ENCODE measurements around the gene SERPINA1.
"Not testable (repeated sequence)": the region's sequence is repeated elsewhere in the genome, so short reads cannot be mapped to it uniquely, and the experiment has no call there.

SERPINA1 gene

DNA sequence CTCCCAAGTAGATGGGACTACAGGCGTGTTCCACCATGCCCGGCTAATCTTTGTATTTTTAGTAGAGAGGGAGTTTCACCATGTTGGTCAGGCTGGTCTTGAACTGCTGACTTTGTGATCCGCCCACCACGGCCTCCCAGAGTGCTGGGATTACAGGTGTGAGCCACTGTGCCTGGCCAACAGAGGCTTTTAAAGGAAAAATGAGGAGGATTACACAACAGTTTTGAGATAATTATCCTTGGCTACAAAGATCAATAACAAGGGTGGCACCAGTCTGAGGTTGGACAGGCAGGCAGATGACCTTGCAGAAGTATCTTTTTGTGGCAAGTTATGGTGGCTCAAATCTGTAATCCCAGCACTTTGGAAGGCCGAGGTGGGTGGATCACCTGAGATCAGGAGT lies 21.0 kb upstream of the SERPINA1 start:
- H3K36me3 ChIP-seq (ENCODE audit: control insufficient read depth, insufficient read depth, low read length, severe bottlenecking) = not testable (repeated sequence)

GRCh38 chr14:94408546-94409095 lies 20.2 kb upstream of the SERPINA1 start:
- H3K4me3 ChIP-seq (ENCODE audit: low read length) = no peak overlapping the region
- no peaks in the 10 kb centered on the region for H3K36me3 ChIP-seq (ENCODE audit: control insufficient read depth, insufficient read depth, low read length, severe bottlenecking)
- H3K9ac ChIP-seq (ENCODE audit: low read length) = no peak overlapping the region
- H3K27me3 ChIP-seq (replicated peaks; ENCODE audit: control insufficient read depth, insufficient read depth, low read length) = peaks cover 6% of the 10 kb centered on the region
- H3K4me1 ChIP-seq (ENCODE audit: control insufficient read depth, insufficient read depth, low read length) = no peaks in the 10 kb centered on the region
- DNase-seq (ENCODE audit: low read depth) = peak; percentile 68
- peaks cover 3% of the 10 kb centered on the region for H3K9me3 ChIP-seq (ENCODE audit: control insufficient read depth, low read length)

More for the DNA sequence above, 21.0 kb upstream of the SERPINA1 start:
- not testable (repeated sequence) for H3K27me3 ChIP-seq (replicated peaks; ENCODE audit: control insufficient read depth, insufficient read depth, low read length); H3K4me1 ChIP-seq (ENCODE audit: control insufficient read depth, insufficient read depth, low read length); H3K9me3 ChIP-seq (ENCODE audit: control insufficient read depth, low read length); H3K4me3 ChIP-seq (ENCODE audit: low read length); H3K9ac ChIP-seq (ENCODE audit: low read length); DNase-seq (ENCODE audit: low read depth)

DNA sequence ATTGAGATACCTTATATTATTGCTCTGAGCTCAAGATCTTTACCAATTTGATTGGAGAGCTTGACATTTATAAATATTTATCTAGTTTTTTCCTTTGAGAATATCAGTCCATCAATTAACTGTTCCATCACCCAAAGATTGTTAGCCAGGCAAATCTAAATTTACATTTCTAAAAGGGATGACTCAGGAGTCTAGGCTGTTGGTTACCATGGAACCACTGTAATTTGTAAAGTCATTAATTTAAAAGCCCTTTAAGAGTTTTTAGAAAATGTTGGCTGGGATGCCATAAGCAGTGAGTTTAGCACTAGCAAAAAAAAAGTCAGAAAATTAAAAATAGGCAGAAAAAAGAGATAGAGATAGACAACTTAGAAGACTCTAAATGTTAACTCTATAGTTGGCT lies 19.5 kb upstream of the SERPINA1 start:
- H3K4me3 ChIP-seq (ENCODE audit: low read length) = no peak overlapping the region
- no peaks in the 10 kb centered on the region for H3K4me1 ChIP-seq (ENCODE audit: control insufficient read depth, insufficient read depth, low read length)
- DNase-seq (ENCODE audit: low read depth) = peak; percentile 48

DNA sequence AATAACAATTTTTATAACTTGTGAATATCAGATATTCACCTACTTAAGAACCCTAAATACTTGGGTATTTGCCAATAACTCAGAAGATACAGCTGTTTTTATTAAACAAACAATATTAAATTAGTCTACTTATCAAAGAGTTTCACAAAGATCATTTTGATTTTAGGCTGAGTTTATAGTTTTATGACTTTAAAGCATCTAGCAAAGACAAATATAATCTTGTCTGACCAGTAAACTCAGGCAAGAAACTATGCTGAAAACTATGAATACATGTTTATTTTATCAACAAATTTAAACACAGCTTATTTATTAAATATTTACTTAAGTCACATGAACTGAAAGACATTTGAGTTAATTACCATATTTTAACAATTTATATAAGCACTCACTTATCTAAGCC lies 18.5 kb upstream of the SERPINA1 start:
- Histone ChIP-seq H3K4me1 (ENCODE audit: control insufficient read depth, insufficient read depth, low read length) (no peaks in the 10 kb centered on the region), H3K27me3 (replicated peaks; ENCODE audit: control insufficient read depth, insufficient read depth, low read length) (no peaks in the 10 kb centered on the region), H3K9me3 (ENCODE audit: control insufficient read depth, low read length) (peaks cover 3% of the 10 kb centered on the region), H3K9ac (ENCODE audit: low read length) (no peak overlapping the region), H3K4me3 (ENCODE audit: low read length) (no peak overlapping the region), H3K36me3 (ENCODE audit: control insufficient read depth, insufficient read depth, low read length, severe bottlenecking) (no peaks in the 10 kb centered on the region)
- no peak for DNase-seq (ENCODE audit: low read depth)

More for the DNA sequence above, 19.5 kb upstream of the SERPINA1 start:
- H3K36me3 ChIP-seq (ENCODE audit: control insufficient read depth, insufficient read depth, low read length, severe bottlenecking) = no peaks in the 10 kb centered on the region
- H3K9ac ChIP-seq (ENCODE audit: low read length) = no peak overlapping the region
- H3K27me3 ChIP-seq (replicated peaks; ENCODE audit: control insufficient read depth, insufficient read depth, low read length) = peaks cover 6% of the 10 kb centered on the region
- peaks cover 3% of the 10 kb centered on the region for H3K9me3 ChIP-seq (ENCODE audit: control insufficient read depth, low read length)

- Histone ChIP-seq H3K4me3 (ENCODE audit: low read length) (no peak overlapping the region), H3K36me3 (ENCODE audit: control insufficient read depth, insufficient read depth, low read length, severe bottlenecking) (no peaks in the 10 kb centered on the region), H3K9ac (ENCODE audit: low read length) (no peak overlapping the region), H3K4me1 (ENCODE audit: control insufficient read depth, insufficient read depth, low read length) (no peaks in the 10 kb centered on the region), H3K27me3 (replicated peaks; ENCODE audit: control insufficient read depth, insufficient read depth, low read length) (no peaks in the 10 kb centered on the region), H3K9me3 (ENCODE audit: control insufficient read depth, low read length) (no peaks in the 10 kb centered on the region)
- no peak for DNase-seq (ENCODE audit: low read depth)
Measured at GRCh38 chr14:94405486-94405885, 17.1 kb upstream of the SERPINA1 start.

DNA sequence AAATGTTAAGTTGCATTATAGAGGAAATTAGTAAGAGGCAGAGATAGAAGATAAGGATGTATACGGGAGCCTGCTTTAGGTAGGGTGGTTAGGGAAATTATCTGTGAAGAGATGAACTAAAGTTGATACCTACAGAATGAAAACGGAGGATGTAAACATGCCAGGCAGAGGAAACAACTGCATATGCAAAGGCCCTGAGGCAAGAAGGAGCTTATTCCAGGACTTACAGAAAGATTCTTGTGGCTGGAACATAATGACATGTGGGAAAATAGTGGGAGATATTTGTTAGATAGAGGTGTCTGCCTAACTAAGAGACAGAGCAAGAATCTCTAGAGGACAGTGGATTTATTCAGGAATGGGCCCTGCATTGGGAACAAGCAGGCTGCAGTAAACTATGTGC lies 16.2 kb upstream of the SERPINA1 start:
- no peaks in the 10 kb centered on the region for H3K9me3 ChIP-seq (ENCODE audit: control insufficient read depth, low read length)
- H3K4me1 ChIP-seq (ENCODE audit: control insufficient read depth, insufficient read depth, low read length) = no peaks in the 10 kb centered on the region
- no peak for DNase-seq (ENCODE audit: low read depth)

GRCh38 chr14:94403312-94403932 lies 15.0 kb upstream of the SERPINA1 start:
- no peaks in the 10 kb centered on the region for H3K36me3 ChIP-seq (ENCODE audit: control insufficient read depth, insufficient read depth, low read length, severe bottlenecking)
- DNase-seq (ENCODE audit: low read depth) = peak; percentile 35
- H3K9ac ChIP-seq (ENCODE audit: low read length) = no peak overlapping the region
- H3K4me3 ChIP-seq (ENCODE audit: low read length) = no peak overlapping the region
- no peaks in the 10 kb centered on the region for H3K9me3 ChIP-seq (ENCODE audit: control insufficient read depth, low read length)
- H3K27me3 ChIP-seq (replicated peaks; ENCODE audit: control insufficient read depth, insufficient read depth, low read length) = no peaks in the 10 kb centered on the region
- H3K4me1 ChIP-seq (ENCODE audit: control insufficient read depth, insufficient read depth, low read length) = no peaks in the 10 kb centered on the region

More for the DNA sequence above, 16.2 kb upstream of the SERPINA1 start:
- Histone ChIP-seq H3K27me3 (replicated peaks; ENCODE audit: control insufficient read depth, insufficient read depth, low read length) (no peaks in the 10 kb centered on the region), H3K4me3 (ENCODE audit: low read length) (no peak overlapping the region), H3K9ac (ENCODE audit: low read length) (no peak overlapping the region), H3K36me3 (ENCODE audit: control insufficient read depth, insufficient read depth, low read length, severe bottlenecking) (no peaks in the 10 kb centered on the region)

- Histone ChIP-seq H3K36me3 (ENCODE audit: control insufficient read depth, insufficient read depth, low read length, severe bottlenecking) (no peaks in the 10 kb centered on the region), H3K9ac (ENCODE audit: low read length) (no peak overlapping the region), H3K27me3 (replicated peaks; ENCODE audit: control insufficient read depth, insufficient read depth, low read length) (no peaks in the 10 kb centered on the region), H3K4me1 (ENCODE audit: control insufficient read depth, insufficient read depth, low read length) (no peaks in the 10 kb centered on the region), H3K9me3 (ENCODE audit: control insufficient read depth, low read length) (no peaks in the 10 kb centered on the region), H3K4me3 (ENCODE audit: low read length) (no peak overlapping the region)
- no peak for DNase-seq (ENCODE audit: low read depth)
Measured at GRCh38 chr14:94401083-94401482, 12.7 kb upstream of the SERPINA1 start.

GRCh38 chr14:94400422-94400841 lies 12.0 kb upstream of the SERPINA1 start:
- no peak overlapping the region for H3K4me3 ChIP-seq (ENCODE audit: low read length)
- H3K27me3 ChIP-seq (replicated peaks; ENCODE audit: control insufficient read depth, insufficient read depth, low read length) = no peaks in the 10 kb centered on the region
- no peaks in the 10 kb centered on the region for H3K36me3 ChIP-seq (ENCODE audit: control insufficient read depth, insufficient read depth, low read length, severe bottlenecking)
- peaks cover 6% of the 10 kb centered on the region for H3K4me1 ChIP-seq (ENCODE audit: control insufficient read depth, insufficient read depth, low read length)
- no peak for DNase-seq (ENCODE audit: low read depth)
- no peak overlapping the region for H3K9ac ChIP-seq (ENCODE audit: low read length)
- no peaks in the 10 kb centered on the region for H3K9me3 ChIP-seq (ENCODE audit: control insufficient read depth, low read length)

GRCh38 chr14:94398536-94398935 lies 10.1 kb upstream of the SERPINA1 start:
- no peak overlapping the region for H3K4me3 ChIP-seq (ENCODE audit: low read length)
- no peak overlapping the region for H3K9ac ChIP-seq (ENCODE audit: low read length)
- no peaks in the 10 kb centered on the region for H3K9me3 ChIP-seq (ENCODE audit: control insufficient read depth, low read length)
- DNase-seq (ENCODE audit: low read depth) = no peak
- H3K36me3 ChIP-seq (ENCODE audit: control insufficient read depth, insufficient read depth, low read length, severe bottlenecking) = no peaks in the 10 kb centered on the region
- H3K27me3 ChIP-seq (replicated peaks; ENCODE audit: control insufficient read depth, insufficient read depth, low read length) = no peaks in the 10 kb centered on the region
- H3K4me1 ChIP-seq (ENCODE audit: control insufficient read depth, insufficient read depth, low read length) = peaks cover 25% of the 10 kb centered on the region

DNA sequence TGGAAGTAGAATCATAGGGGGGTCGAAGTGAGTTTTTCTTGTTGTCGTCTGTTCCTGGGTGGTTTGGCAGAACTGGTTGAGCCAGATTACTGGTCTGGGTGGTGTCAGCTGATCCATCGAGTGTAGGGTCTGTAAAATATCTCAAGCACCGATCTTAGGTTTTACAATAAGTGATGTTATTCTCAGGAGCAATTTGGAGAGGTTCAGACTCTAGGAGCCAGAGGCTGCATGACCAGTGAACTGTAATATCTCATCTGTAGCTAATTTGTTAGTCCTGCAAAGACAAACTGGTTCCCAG lies 9.7 kb upstream of the SERPINA1 start:
- Histone ChIP-seq H3K9me3 (ENCODE audit: control insufficient read depth, low read length) (no peaks in the 10 kb centered on the region), H3K9ac (ENCODE audit: low read length) (no peak overlapping the region), H3K36me3 (ENCODE audit: control insufficient read depth, insufficient read depth, low read length, severe bottlenecking) (no peaks in the 10 kb centered on the region), H3K27me3 (replicated peaks; ENCODE audit: control insufficient read depth, insufficient read depth, low read length) (no peaks in the 10 kb centered on the region), H3K4me1 (ENCODE audit: control insufficient read depth, insufficient read depth, low read length) (peaks cover 29% of the 10 kb centered on the region), H3K4me3 (ENCODE audit: low read length) (no peak overlapping the region)
- DNase-seq (ENCODE audit: low read depth) = no peak
